ENCODE results near the gene HDAC8. TPM values are rescaled to one million over a fixed set of nuclear protein-coding genes. Genes with fewer than 3 reads are reported as not detected.
"Not testable (repeated sequence)": the region's sequence is repeated elsewhere in the genome, so short reads cannot be mapped to it uniquely, and the experiment has no call there.

The HDAC8 gene
- total and polyA plus RNA-seq, 9 donors = 16.9 to 33.7 (median 24.2) TPM

GRCh38 chrX:72430405-72430968, 142.2 kb downstream of the HDAC8 start:
- Histone ChIP-seq H3K36me3 (no peaks in the 10 kb centered on the region), H3K4me3 (no peak overlapping the region), H3K4me1 (ENCODE audit: insufficient read depth) (no peaks in the 10 kb centered on the region), H3K27me3 (no peaks in the 10 kb centered on the region), H3K9me3 (no peaks in the 10 kb centered on the region), H3K27ac (no peak overlapping the region)
- TF ChIP-seq EP300 (IDR thresholded peaks at IDR 0.05) = no peak
- TF ChIP-seq POLR2A (IDR thresholded peaks at IDR 0.05) = no peak
- TF ChIP-seq CTCF (IDR thresholded peaks at IDR 0.05) = no peak
- intact Hi-C loops (cut with DNase I) = no loop called here
- 77 to 78% (median 77%) methylated on average over 4 of the region's 4 CpGs for WGBS, 3 donors
- DNase-seq = no peak

- Histone ChIP-seq H3K27ac (no peak overlapping the region), H3K27me3 (no peaks in the 10 kb centered on the region), H3K4me1 (ENCODE audit: insufficient read depth) (no peaks in the 10 kb centered on the region), H3K4me3 (no peak overlapping the region), H3K9me3 (no peaks in the 10 kb centered on the region), H3K36me3 (no peaks in the 10 kb centered on the region)
- DNase-seq = no peak
- TF ChIP-seq CTCF (IDR thresholded peaks at IDR 0.05) (no peak), POLR2A (IDR thresholded peaks at IDR 0.05) (no peak), EP300 (IDR thresholded peaks at IDR 0.05) (no peak)
- intact Hi-C loops (cut with DNase I) = no loop called here
Measured at GRCh38 chrX:72421797-72422196, 150.8 kb downstream of the HDAC8 start.

- intact Hi-C loops (cut with DNase I) = no loop called here
- WGBS, 3 donors = 71 to 88% (median 77%) methylated on average over 1 of the region's 1 CpG
- H3K4me1 ChIP-seq (ENCODE audit: insufficient read depth) = no peaks in the 10 kb centered on the region
- no peak for DNase-seq
- no peak overlapping the region for H3K4me3 ChIP-seq
- TF ChIP-seq CTCF (IDR thresholded peaks at IDR 0.05) (no peak), EP300 (IDR thresholded peaks at IDR 0.05) (no peak), POLR2A (IDR thresholded peaks at IDR 0.05) (no peak)
- H3K36me3 ChIP-seq = no peaks in the 10 kb centered on the region
- no peaks in the 10 kb centered on the region for H3K9me3 ChIP-seq
- H3K27me3 ChIP-seq = no peaks in the 10 kb centered on the region
- no peak overlapping the region for H3K27ac ChIP-seq
Measured at GRCh38 chrX:72409993-72410392, 162.7 kb downstream of the HDAC8 start.

GRCh38 chrX:72408885-72409284, 163.8 kb downstream of the HDAC8 start:
- no peaks in the 10 kb centered on the region for H3K4me1 ChIP-seq (ENCODE audit: insufficient read depth)
- H3K9me3 ChIP-seq = no peaks in the 10 kb centered on the region
- 68 to 73% (median 73%) methylated on average over 2 of the region's 2 CpGs for WGBS, 3 donors
- H3K36me3 ChIP-seq = no peaks in the 10 kb centered on the region
- H3K27me3 ChIP-seq = no peaks in the 10 kb centered on the region
- TF ChIP-seq EP300 (IDR thresholded peaks at IDR 0.05) (no peak), POLR2A (IDR thresholded peaks at IDR 0.05) (no peak), CTCF (IDR thresholded peaks at IDR 0.05) (no peak)
- no peak overlapping the region for H3K27ac ChIP-seq
- H3K4me3 ChIP-seq = no peak overlapping the region
- intact Hi-C loops (cut with DNase I) = no loop called here
- DNase-seq = no peak

GRCh38 chrX:72405136-72405535, 167.5 kb downstream of the HDAC8 start:
- intact Hi-C loops (cut with DNase I); H3K4me1 ChIP-seq (ENCODE audit: insufficient read depth); H3K27me3 ChIP-seq; DNase-seq; H3K36me3 ChIP-seq; H3K27ac ChIP-seq; H3K4me3 ChIP-seq; H3K9me3 ChIP-seq: not testable (repeated sequence)
- 71 to 73% (median 72%) methylated on average over 2 of the region's 2 CpGs for WGBS, 3 donors

Data from ovary (tissue), 9 donors.